ENCODE results near the gene SEPTIN3.

GRCh38 chr22:41966607-41967240 is 2.5 kb upstream of the SEPTIN3 start:
- TF ChIP-seq POLR2A (IDR thresholded peaks at IDR 0.05) (no peak), CTCF (IDR thresholded peaks at IDR 0.05) (no peak)
